Measurements from ENCODE around the gene PAIP2B. TPM values are rescaled to one million over a fixed set of nuclear protein-coding genes. Genes with fewer than 3 reads are reported as not detected.
A peak's percentile ranks its signal among the peaks of the same experiment; 100 is the strongest.
"Not testable (repeated sequence)": the region's sequence is repeated elsewhere in the genome, so short reads cannot be mapped to it uniquely, and the experiment has no call there.

PAIP2B gene
- total and polyA plus RNA-seq, 8 donors, result 9.0 to 67.4 (median 44.7) TPM

DNA sequence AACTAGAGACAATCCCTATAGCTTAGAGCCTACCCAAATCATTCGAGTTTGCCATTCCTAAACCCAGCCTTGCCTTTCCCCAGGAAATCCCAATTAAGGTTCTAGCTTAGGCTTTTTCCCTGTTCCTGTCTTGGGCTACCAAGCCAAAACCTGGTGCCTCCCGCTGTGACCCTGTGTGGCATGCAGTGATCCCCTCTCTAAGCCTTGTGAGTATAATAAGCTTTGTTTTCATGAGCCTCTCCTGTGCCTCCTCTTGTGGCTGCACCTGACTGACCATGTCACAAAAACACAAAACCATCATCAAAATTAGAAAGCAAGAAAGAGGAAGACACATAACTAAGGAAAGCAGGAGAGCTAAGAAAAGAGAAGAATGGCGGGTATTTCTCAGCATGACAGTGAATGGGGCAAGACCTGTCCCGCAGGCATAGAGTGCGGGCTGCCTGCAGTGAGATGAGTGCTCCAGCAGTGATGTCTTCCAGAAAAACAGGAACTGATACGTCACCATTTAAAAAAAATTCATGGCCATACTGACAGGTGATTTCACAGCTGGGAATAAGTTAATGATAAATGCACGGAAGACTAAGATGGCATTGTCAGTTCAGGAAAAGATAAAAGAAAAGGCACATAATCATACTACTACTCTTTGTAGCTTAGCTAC is 9.2 kb upstream of the PAIP2B start:
- Histone ChIP-seq H3K9me3 (no peaks in the 10 kb centered on the region), H3K36me3 (no peaks in the 10 kb centered on the region), H3K27ac (no peak overlapping the region), H3K4me3 (no peak overlapping the region), H3K4me1 (no peaks in the 10 kb centered on the region), H3K27me3 (no peaks in the 10 kb centered on the region)
- intact Hi-C loops (cut with DNase I), result no loop called here
- FAIRE-seq, result no peak
- TF ChIP-seq, protein P1, sequence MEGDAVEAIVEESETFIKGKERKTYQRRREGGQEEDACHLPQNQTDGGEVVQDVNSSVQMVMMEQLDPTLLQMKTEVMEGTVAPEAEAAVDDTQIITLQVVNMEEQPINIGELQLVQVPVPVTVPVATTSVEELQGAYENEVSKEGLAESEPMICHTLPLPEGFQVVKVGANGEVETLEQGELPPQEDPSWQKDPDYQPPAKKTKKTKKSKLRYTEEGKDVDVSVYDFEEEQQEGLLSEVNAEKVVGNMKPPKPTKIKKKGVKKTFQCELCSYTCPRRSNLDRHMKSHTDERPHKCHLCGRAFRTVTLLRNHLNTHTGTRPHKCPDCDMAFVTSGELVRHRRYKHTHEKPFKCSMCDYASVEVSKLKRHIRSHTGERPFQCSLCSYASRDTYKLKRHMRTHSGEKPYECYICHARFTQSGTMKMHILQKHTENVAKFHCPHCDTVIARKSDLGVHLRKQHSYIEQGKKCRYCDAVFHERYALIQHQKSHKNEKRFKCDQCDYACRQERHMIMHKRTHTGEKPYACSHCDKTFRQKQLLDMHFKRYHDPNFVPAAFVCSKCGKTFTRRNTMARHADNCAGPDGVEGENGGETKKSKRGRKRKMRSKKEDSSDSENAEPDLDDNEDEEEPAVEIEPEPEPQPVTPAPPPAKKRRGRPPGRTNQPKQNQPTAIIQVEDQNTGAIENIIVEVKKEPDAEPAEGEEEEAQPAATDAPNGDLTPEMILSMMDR (IDR thresholded peaks at IDR 0.05), result no peak
- no peak for DNase-seq
- peak in 3 of 4 donors; percentile 21 to 60 (median 34) for ATAC-seq
- 52 to 62% methylated on average over 7 of the region's 7 CpGs for WGBS, 2 donors

DNA sequence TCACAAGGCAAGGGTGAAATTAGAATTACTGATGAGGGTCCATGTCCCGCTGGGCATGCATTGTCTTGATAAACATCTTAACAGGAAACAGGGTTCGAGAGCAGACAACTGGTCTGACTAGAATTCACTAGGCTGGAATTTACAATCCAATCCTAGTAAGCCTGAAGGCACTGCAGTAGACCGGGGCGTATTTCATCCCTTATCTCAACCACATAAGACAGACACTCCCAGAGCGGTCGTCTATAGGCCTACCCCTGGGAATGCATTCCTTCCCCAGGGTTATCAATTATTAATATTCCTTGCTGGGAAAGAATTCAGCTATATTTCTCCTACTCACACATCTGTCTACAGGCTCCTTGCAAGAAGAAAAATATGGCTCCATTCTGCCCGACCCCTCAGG is 6.2 kb upstream of the PAIP2B start:
- H3K9me3 ChIP-seq; FAIRE-seq; H3K27me3 ChIP-seq; H3K27ac ChIP-seq; H3K4me1 ChIP-seq; ATAC-seq; H3K36me3 ChIP-seq; intact Hi-C loops (cut with DNase I); H3K4me3 ChIP-seq; DNase-seq: not testable (repeated sequence)
- 83 to 88% methylated on average over 7 of the region's 7 CpGs for WGBS, 2 donors

DNA sequence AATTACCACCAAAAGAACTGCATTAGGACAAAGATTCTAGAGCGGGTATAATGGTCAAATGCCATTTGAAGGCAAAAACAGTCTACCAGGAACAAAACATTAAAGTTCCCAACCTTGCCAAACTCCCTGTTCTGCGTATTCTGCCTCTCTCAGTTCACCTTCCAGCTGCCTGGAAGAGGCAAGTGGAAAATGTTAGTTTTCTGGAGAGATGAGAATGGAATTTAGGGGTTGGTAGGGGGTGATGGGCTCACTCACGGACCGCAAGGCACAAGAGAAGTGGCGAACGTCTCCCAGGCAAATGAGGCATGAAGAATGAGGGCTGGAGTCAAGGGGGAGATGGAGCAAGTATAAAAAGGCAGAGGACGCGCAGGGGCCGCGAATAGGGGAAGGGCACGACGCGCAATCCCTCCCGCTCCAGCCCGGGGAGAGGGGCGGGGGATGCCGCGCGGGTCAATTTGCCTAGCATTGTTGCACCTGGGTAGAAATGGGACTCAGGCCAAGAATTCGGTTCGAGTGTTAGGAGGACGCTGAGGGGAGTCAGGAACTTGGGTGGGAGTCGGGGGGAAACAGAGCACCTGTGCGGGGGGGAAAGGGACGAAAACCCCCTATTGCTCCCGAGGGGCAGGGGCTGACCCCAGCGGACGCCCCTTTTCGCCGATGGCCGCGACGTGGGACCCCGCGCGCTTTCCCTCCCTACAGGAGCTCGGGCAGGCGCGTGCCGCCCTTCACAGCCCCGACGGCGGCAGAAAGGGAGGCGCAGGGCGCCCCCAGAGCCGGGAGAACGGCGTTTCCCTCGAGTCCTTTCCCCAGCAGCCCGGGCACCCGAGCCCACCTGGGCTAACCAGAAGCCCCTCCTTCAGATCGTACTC is 573 bp downstream of the PAIP2B start:
- Histone ChIP-seq H3K4me3 (peak overlapping the region; percentile 85 to 92 (median 89)), H3K9me3 (no peaks in the 10 kb centered on the region), H3K4me1 (no peaks in the 10 kb centered on the region), H3K36me3 (no peaks in the 10 kb centered on the region), H3K27me3 (no peaks in the 10 kb centered on the region), H3K27ac (peak overlapping the region; percentile 89 to 98 (median 95))
- ATAC-seq (peak; percentile 50 to 62 (median 59)), DNase-seq (peak; percentile 77 to 90 (median 81)), FAIRE-seq (no peak)
- TF ChIP-seq, protein P1 (IDR thresholded peaks at IDR 0.05), result no peak
- WGBS, 2 donors, result 1% methylated on average over 45 to 52 of the region's 52 CpGs
- intact Hi-C loops (cut with DNase I), result no loop called here

DNA sequence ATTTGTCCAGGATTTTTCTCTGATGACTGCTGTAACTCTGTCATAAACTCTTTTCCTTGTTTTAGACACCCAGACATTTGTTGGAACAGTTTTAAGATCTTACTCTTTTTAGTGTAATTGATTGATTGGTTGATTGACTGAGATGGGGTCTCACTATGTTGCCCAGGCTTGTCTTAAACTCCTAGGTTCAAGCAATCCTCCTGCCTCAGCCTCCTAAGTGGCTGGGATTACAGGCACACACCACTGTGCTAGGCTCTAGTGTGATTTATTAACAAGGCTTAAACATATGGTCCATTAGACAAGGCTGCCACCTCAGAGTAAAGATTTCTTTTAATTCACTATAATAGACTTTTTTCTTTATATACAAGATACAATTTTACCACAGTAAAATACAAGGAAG is 2.0 kb downstream of the PAIP2B start:
- intact Hi-C loops (cut with DNase I), result no loop called here
- ATAC-seq, result no peak
- peak overlapping the region; percentile 36 to 98 (median 95) for H3K27ac ChIP-seq

DNA sequence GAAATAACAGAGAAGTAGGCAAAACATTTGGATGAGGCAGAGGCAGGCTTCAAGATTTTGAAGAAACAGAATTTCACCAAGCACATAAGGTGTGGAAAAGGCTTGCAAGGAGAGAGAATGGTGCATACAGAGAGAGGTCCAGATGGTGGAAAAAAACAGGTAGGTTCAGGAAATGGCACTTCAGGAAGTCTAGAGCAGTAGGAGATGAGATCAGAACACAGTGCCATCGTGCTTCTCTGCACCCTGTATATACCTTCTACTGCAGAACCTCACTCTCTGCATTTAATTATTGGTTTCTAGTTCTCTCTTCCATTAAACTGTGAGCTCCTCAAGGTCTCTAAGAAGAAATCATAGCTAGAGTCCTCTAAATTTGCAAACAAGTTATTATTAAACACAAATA is 2.4 kb downstream of the PAIP2B start:
- peak overlapping the region in 3 of 4 donors; percentile 89 to 92 (median 89) for H3K4me3 ChIP-seq
- H3K4me1 ChIP-seq, result peaks cover 0 to 9% (median 6%) of the 10 kb centered on the region in 3 donors
- WGBS, 2 donors, result 37 to 38% methylated on average over 1 of the region's 1 CpG
- no peaks in the 10 kb centered on the region for H3K36me3 ChIP-seq
- H3K27ac ChIP-seq, result peak overlapping the region; percentile 18 to 98 (median 67)
- DNase-seq (no peak), ATAC-seq (peak in 1 of 4 donors; percentile 6), FAIRE-seq (no peak)
- TF ChIP-seq, protein P1 (IDR thresholded peaks at IDR 0.05), result no peak
- no peaks in the 10 kb centered on the region for H3K9me3 ChIP-seq
- no peaks in the 10 kb centered on the region for H3K27me3 ChIP-seq
- intact Hi-C loops (cut with DNase I), result no loop called here

More for the DNA sequence above, 2.0 kb downstream of the PAIP2B start:
- DNase-seq, result no peak
- Histone ChIP-seq H3K4me3 (peak overlapping the region; percentile 2 to 92 (median 89)), H3K9me3 (no peaks in the 10 kb centered on the region), H3K27me3 (no peaks in the 10 kb centered on the region), H3K4me1 (peaks cover 0 to 9% (median 6%) of the 10 kb centered on the region in 3 donors), H3K36me3 (no peaks in the 10 kb centered on the region)
- TF ChIP-seq, protein P1 (IDR thresholded peaks at IDR 0.05), result no peak
- FAIRE-seq, result no peak
